Transverse colon (tissue), 4 donors: ENCODE results near the gene CSNK1D. TPM values are rescaled to one million over a fixed set of nuclear protein-coding genes. Genes with fewer than 3 reads are reported as not detected.
A peak's percentile ranks its signal among the peaks of the same experiment; 100 is the strongest.

ENCODE experiments used
- DNase-seq: peaks from one replicate; pipeline ENCODE4 v3.0.0-alpha.2; 2019
- H3K27ac ChIP-seq, 4 donors: fragments of 200-600 bp; sonication (generic); 2 replicates each; pipeline ENCODE4 v1.5.1; 2016 to 2018; ENCODE audit warnings: inconsistent platforms in 4 of 4
- H3K27me3 ChIP-seq: fragments of 200-600 bp; sonication (generic); 2 replicates; pipeline ENCODE4 v1.5.1; 2017; ENCODE audit warnings: inconsistent platforms
- H3K36me3 ChIP-seq, 4 donors: fragments of 200-600 bp; sonication (generic); 2 replicates each; pipeline ENCODE4 v1.5.1; 2017 to 2019; ENCODE audit warnings: inconsistent platforms in 4 of 4
- H3K4me1 ChIP-seq, 4 donors: fragments of 200-600 bp; sonication (generic); 2 replicates each; pipeline ENCODE4 v1.5.1; 2017 to 2020; ENCODE audit warnings: inconsistent platforms in 4 of 4
- H3K4me3 ChIP-seq, 4 donors: fragments of 200-600 bp; sonication (generic); 1 replicate in 1 of 4; 2 replicates in 3 of 4; pipeline versions ENCODE4 v1.5.1 to v1.6.1; 2017 to 2019; ENCODE audit warnings: inconsistent platforms in 4 of 4
- H3K9me3 ChIP-seq, 2 donors: fragments of 200-600 bp; sonication (generic); 2 replicates each; pipeline ENCODE4 v1.5.1; 2017 to 2019; ENCODE audit warnings: inconsistent platforms in 2 of 2
- EP300 ChIP-seq: sonication (generic); formaldehyde crosslinking; IDR thresholded peaks from one replicate; pipeline ENCODE4 v1.6.1; 2017; ENCODE audit warnings: antibody characterized with exemption, low read depth
- POLR2A ChIP-seq: fragments of 450-650 bp; IDR thresholded peaks from one replicate; pipeline ENCODE4 v1.6.1; 2016; ENCODE audit warnings: antibody characterized with exemption, mild to moderate bottlenecking, moderate library complexity
- POLR2AphosphoS5 ChIP-seq, 3 donors: sonication (generic); formaldehyde crosslinking; IDR thresholded peaks; one replicate each; pipeline ENCODE4 v1.6.1; 2016; ENCODE audit warnings: antibody characterized with exemption in 3 of 3
- WGBS, 2 donors: methylation state at CpG; one replicate each; pipeline ENCODE4 v1.1.5; 2018; ENCODE audit warnings: low coverage in 1 of 2; 5-methylcytosine and 5-hydroxymethylcytosine counted together
- in situ Hi-C, 4 donors: fragments of 200-750 bp; cut with MboI; loops; one replicate each; pipeline versions ENCODE4 v1.15.0 to v1.15.1; 2017; ENCODE audit warnings: low sequenced_read_pairs in 3 of 4, low pct_ligation_motif_present in 1 of 4, low pct_unique_long_range_greater_than_20kb in 1 of 4
- intact Hi-C: fragments of 100-400 bp; cut with DNase I; formaldehyde crosslinking; loops from one replicate; pipeline ENCODE4 v1.15.1; 2023; ENCODE audit warnings: low total_unique reads
- total RNA-seq, 4 donors: library from RNA; depleted of rRNA; stranded (reverse); fragments of >200 nt; gene quantifications; one replicate each; pipeline ENCODE4 v1.1.0, GENCODE V29; 2016
- TF ChIP-seq, protein P1 (sequence below), 5 experiments: fragments of 200-600 bp in 3 of 5; fragments of 450-650 bp in 2 of 5; sonication (generic) in 3 of 5; IDR thresholded peaks; 1 replicate in 2 of 5; 2 replicates in 3 of 5; pipeline ENCODE4 v1.5.1; 2016 to 2017; ENCODE audit warnings: antibody characterized with exemption in 5 of 5, inconsistent platforms in 3 of 5, mild to moderate bottlenecking in 2 of 5, moderate library complexity in 1 of 5

CSNK1D gene
- total RNA-seq, 4 donors from 2014 or later, result 86.0 to 230 (median 148) TPM

DNA sequence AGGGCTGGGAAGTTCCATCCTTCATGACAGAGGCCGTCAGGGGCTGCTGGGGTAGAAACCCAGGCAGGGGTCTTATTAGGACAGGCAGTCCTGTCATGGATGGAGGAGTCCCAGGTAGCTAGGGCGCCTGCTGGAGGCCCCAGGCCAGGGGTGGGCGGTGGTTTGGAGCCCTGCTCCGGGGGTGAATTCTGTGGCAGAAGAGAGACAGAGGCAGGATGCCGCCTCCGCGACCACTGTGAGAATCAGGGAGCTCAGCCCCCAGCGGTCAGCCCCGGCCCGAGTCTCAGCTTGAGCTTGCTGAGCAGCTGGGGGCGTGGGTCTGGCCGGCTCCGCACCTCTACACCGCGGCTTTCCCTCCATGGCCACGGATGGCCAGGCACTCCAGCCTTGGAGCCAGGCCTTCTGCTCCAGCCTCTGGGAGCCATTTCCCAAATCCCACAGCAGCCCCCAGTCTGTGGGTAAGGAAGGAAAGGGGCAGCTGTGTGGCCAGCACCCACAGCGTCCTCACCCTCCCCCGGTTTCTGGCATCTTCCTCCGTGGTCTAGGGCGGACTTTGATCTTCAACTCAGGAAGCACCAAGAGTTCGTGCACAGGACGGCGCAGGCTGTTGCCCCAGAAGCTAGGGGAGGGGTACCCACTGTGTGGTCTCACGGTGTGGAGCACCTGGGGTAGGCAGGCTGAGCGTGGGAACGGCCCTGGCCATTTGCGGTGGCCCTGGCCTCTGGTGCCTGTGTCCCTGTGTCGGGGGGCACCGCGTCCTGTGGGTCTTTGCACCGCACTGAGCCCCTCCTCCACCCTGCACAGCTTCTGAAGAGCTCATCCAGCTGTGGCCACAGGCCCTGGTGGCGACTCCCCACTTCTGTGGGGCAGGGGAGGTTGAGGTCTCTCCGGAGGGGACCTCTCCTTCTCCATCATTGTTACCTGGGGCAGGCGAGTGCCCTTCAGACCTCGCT lies 29.8 kb upstream of the CSNK1D start:
- 74 to 76% methylated on average over 3 to 32 of the region's 35 CpGs for WGBS, 2 donors
- no peak overlapping the region for H3K4me3 ChIP-seq

DNA sequence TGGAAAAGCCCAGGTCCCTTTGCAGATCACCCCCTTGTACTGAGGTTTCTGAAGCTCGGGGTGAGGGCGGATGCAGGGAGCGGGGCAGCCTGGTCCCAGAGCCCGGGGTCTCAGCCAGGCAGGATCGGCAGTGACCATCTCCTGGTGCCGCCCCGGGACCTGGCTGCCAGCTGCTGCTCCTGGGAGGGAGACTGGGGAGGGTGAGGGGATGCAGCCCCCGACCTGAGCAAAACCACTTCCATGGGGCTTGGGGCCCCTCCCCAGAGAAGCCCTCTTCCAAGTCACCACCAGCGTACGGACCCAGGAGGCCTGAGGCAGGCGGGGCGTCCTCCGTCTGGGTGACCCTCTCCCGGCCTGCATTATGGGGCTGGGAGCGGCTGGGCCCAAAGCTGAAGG lies 29.1 kb upstream of the CSNK1D start:
- in situ Hi-C loops (no loop called here), intact Hi-C loops (no loop called here)
- Histone ChIP-seq H3K36me3 (no peaks in the 10 kb centered on the region), H3K27ac (peak overlapping the region in 3 of 4 donors; percentile 5 to 12 (median 8)), H3K4me1 (peaks cover 12 to 22% (median 19%) of the 10 kb centered on the region in 4 donors), H3K4me3 (no peak overlapping the region), H3K27me3 (no peaks in the 10 kb centered on the region), H3K9me3 (no peaks in the 10 kb centered on the region)
- DNase-seq, result no peak
- TF ChIP-seq, protein P1, sequence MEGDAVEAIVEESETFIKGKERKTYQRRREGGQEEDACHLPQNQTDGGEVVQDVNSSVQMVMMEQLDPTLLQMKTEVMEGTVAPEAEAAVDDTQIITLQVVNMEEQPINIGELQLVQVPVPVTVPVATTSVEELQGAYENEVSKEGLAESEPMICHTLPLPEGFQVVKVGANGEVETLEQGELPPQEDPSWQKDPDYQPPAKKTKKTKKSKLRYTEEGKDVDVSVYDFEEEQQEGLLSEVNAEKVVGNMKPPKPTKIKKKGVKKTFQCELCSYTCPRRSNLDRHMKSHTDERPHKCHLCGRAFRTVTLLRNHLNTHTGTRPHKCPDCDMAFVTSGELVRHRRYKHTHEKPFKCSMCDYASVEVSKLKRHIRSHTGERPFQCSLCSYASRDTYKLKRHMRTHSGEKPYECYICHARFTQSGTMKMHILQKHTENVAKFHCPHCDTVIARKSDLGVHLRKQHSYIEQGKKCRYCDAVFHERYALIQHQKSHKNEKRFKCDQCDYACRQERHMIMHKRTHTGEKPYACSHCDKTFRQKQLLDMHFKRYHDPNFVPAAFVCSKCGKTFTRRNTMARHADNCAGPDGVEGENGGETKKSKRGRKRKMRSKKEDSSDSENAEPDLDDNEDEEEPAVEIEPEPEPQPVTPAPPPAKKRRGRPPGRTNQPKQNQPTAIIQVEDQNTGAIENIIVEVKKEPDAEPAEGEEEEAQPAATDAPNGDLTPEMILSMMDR (IDR thresholded peaks at IDR 0.05), result no peak
- no peak for TF ChIP-seq EP300
- TF ChIP-seq POLR2AphosphoS5 (IDR thresholded peaks at IDR 0.05), result no peak
- no peak for TF ChIP-seq POLR2A
- 82% methylated on average over 7 of the region's 15 CpGs; no CpG with 5 or more reads in 1 of the 2 donors for WGBS, 2 donors

More for the DNA sequence above, 29.8 kb upstream of the CSNK1D start:
- TF ChIP-seq POLR2AphosphoS5 (IDR thresholded peaks at IDR 0.05) (no peak), POLR2A (no peak), EP300 (no peak)
- TF ChIP-seq, protein P1 (IDR thresholded peaks at IDR 0.05), result no peak
- Histone ChIP-seq H3K27ac (peak overlapping the region in 1 of 4 donors; percentile 12), H3K36me3 (no peaks in the 10 kb centered on the region), H3K27me3 (no peaks in the 10 kb centered on the region), H3K9me3 (no peaks in the 10 kb centered on the region), H3K4me1 (peaks cover 10 to 17% (median 12%) of the 10 kb centered on the region in 4 donors)
- no peak for DNase-seq
- in situ Hi-C loops (no loop called here), intact Hi-C loops (no loop called here)

DNA sequence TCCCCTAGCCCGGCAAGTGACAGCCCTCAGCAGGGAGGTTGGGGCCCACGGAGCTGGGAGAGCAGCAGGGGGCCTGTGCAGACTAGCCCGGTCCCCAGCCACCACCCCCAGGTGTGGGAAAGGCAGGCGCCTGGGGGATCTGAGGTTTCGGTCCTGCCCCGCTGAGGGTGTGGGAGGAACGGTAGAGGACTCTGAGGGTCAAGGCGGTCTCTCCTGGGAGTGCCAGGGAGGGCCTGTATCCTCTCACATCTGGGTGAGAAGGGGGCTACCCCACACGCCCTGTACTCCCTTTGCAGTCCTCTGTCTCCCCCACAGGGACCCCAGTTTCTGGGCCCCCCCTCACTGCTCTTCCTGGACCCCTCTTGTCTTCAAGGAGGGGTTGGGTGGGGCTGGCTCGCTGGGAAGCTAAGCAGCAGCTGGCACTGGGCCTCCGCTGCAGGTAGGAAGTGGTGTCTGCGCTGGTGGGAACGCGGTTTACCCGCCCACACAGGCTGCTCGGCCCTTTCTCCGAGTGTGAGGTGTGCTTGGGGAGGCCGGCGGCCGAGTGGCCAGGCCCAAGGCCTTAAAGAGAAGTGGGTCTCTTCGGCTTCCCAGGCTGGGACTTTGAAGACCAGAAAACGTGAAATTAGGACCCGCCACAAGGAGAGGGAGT lies 28.5 kb upstream of the CSNK1D start:
- 73% methylated on average over 22 of the region's 23 CpGs; no CpG with 5 or more reads in 1 of the 2 donors for WGBS, 2 donors
- H3K36me3 ChIP-seq, result no peaks in the 10 kb centered on the region
- intact Hi-C loops, result no loop called here
- no peak for TF ChIP-seq POLR2AphosphoS5 (IDR thresholded peaks at IDR 0.05)
- TF ChIP-seq, protein P1 (IDR thresholded peaks at IDR 0.05), result no peak
- TF ChIP-seq POLR2A, result no peak
- TF ChIP-seq EP300, result no peak
- H3K9me3 ChIP-seq, result no peaks in the 10 kb centered on the region
- H3K27me3 ChIP-seq, result no peaks in the 10 kb centered on the region
- peak overlapping the region in 2 of 4 donors; percentile 5 to 12 for H3K27ac ChIP-seq
- in situ Hi-C loops, result no loop called here
- peaks cover 17 to 28% (median 24%) of the 10 kb centered on the region in 4 donors for H3K4me1 ChIP-seq
- peak; percentile 47 for DNase-seq
- H3K4me3 ChIP-seq, result no peak overlapping the region

DNA sequence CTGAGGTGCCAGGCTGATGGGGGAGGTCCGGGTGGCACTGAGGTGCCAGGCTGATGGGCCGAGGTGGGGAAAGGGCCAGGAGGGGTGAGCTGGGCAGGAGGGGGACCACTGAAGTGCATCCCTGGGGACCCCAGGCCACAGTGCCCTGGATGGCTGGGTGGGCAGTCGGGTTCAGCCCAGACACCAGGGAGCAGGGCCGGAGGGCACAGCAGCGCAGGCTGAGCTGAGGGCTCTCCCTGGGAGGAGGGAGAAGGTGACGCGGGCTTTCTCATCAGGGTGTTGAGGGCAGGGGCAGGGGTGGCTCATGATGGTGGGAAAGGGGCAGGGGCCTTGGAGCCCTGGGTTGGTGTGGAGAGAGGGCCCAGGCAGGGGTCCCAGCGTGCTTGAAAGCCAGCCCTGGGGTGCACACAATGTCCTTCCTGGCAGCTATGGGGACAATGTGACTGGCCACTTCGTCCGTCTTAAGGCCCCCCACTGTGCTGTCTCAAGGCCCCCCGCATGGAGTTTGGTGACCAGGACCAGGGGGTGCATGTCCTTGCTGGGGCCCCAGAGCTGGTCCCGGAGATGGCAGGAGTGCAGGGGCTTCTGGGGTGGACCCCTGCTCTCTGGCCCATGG lies 27.9 kb upstream of the CSNK1D start:
- in situ Hi-C loops (no loop called here), intact Hi-C loops (no loop called here)
- peaks cover 23 to 34% (median 31%) of the 10 kb centered on the region in 4 donors for H3K4me1 ChIP-seq
- no peaks in the 10 kb centered on the region for H3K27me3 ChIP-seq
- peak overlapping the region in 1 of 4 donors; percentile 12 for H3K27ac ChIP-seq
- no peaks in the 10 kb centered on the region for H3K36me3 ChIP-seq
- no peak for DNase-seq
- TF ChIP-seq, protein P1 (IDR thresholded peaks at IDR 0.05), result no peak
- TF ChIP-seq EP300 (no peak), POLR2AphosphoS5 (IDR thresholded peaks at IDR 0.05) (no peak), POLR2A (no peak)
- WGBS, 2 donors, result 87% methylated on average over 12 of the region's 12 CpGs; no CpG with 5 or more reads in 1 of the 2 donors
- H3K9me3 ChIP-seq, result no peaks in the 10 kb centered on the region
- H3K4me3 ChIP-seq, result no peak overlapping the region
